Measurements from ENCODE around the gene AARS2.

The AARS2 gene

DNA sequence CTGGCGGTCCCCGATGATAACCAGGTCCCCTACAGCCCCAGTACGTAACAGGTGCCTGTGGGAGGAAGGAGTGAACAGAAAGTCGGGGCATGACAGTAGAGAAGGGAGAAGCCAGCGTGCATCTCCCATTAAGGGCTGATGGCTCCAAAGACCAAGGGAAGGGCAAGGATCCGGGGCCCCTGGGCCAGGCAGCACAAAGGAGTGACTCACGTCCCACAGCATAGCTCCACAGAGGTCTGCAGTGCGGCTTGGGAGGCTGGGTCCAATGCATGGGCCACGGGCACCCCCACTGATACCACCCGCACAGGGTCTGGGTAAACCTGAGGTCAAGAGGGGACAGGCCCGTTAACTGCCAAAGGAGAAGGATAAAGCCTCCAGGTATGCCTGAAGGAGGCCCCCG is 10.3 kb downstream of the AARS2 start:
- H3K36me3 ChIP-seq (ENCODE audit: insufficient read depth, low read length) = peaks cover 71% of the 10 kb centered on the region
- no peaks in the 10 kb centered on the region for H3K9me2 ChIP-seq (ENCODE audit: low read depth, low read length)
- TF ChIP-seq EZH2 (IDR thresholded peaks at IDR 0.05; ENCODE audit: borderline replicate concordance, low read length) = no peak
- TF ChIP-seq, protein P1, sequence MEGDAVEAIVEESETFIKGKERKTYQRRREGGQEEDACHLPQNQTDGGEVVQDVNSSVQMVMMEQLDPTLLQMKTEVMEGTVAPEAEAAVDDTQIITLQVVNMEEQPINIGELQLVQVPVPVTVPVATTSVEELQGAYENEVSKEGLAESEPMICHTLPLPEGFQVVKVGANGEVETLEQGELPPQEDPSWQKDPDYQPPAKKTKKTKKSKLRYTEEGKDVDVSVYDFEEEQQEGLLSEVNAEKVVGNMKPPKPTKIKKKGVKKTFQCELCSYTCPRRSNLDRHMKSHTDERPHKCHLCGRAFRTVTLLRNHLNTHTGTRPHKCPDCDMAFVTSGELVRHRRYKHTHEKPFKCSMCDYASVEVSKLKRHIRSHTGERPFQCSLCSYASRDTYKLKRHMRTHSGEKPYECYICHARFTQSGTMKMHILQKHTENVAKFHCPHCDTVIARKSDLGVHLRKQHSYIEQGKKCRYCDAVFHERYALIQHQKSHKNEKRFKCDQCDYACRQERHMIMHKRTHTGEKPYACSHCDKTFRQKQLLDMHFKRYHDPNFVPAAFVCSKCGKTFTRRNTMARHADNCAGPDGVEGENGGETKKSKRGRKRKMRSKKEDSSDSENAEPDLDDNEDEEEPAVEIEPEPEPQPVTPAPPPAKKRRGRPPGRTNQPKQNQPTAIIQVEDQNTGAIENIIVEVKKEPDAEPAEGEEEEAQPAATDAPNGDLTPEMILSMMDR (IDR thresholded peaks at IDR 0.05; ENCODE audit: low read length) = no peak
- H3K9me3 ChIP-seq (ENCODE audit: low read length) = no peaks in the 10 kb centered on the region
- no peak overlapping the region for H2AFZ ChIP-seq (ENCODE audit: low read length)
- H3K4me1 ChIP-seq (ENCODE audit: insufficient read depth, low read length, severe bottlenecking) = no peaks in the 10 kb centered on the region
- no peaks in the 10 kb centered on the region for H3K79me2 ChIP-seq (ENCODE audit: insufficient read depth, low read length)
- no peaks in the 10 kb centered on the region for H4K20me1 ChIP-seq (ENCODE audit: insufficient read depth, low read length)
- H3K4me3 ChIP-seq (ENCODE audit: low read depth, low read length, poor library complexity, severe bottlenecking) = no peak overlapping the region
- no peak overlapping the region for H3K9ac ChIP-seq (ENCODE audit: low read length)
- no peak overlapping the region for H3K4me2 ChIP-seq (ENCODE audit: low read length)
- H3F3A ChIP-seq (ENCODE audit: insufficient read depth, low read length) = no peaks in the 10 kb centered on the region
- no peaks in the 10 kb centered on the region for H3K27me3 ChIP-seq (ENCODE audit: insufficient read depth, low read length)
- no peak overlapping the region for H3K27ac ChIP-seq (ENCODE audit: low read depth, low read length, poor library complexity, severe bottlenecking)

DNA sequence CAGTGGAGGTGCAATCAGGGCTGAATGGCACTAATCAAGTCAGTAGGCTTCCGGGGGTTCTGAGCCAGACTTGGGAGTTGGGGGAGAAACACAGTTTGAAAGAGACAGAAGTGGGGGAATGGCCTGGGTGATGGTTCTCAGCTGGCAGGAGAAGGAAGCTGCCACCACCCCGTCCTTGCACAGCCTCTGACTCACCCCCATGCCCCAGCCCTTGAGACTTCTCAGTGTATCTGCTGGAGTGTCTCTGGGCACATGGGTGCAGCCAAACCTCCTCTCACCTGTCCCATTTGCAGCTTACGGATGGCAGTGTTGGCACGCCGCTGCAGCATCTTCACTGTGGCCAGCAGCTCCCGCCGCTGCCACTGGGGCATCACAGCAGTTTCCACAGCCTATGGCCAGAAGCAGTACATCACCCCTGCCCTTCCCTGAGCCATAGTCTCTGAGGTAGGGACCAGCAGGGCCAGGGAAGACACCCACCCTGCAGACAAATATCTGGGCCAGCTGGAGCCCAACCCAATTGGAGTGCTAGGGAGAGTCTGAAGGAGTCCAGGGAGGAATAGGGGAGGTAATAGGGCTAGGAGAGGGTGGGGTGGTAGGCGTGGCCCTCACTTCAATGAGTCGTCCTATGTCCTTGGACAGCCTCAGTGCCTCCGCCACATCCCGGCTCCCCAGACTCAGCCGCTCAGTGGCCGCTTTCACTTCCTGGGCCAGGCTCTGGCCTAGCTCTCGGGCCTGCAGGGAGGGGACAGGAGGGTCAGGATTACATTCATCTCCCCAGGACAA is 11.2 kb downstream of the AARS2 start:
- no peak overlapping the region for H3K4me3 ChIP-seq (ENCODE audit: low read depth, low read length, poor library complexity, severe bottlenecking)
- no peak for TF ChIP-seq EZH2 (IDR thresholded peaks at IDR 0.05; ENCODE audit: borderline replicate concordance, low read length)
- TF ChIP-seq, protein P1 (IDR thresholded peaks at IDR 0.05; ENCODE audit: low read length) = no peak
- H3K9me2 ChIP-seq (ENCODE audit: low read depth, low read length) = no peaks in the 10 kb centered on the region
- no peaks in the 10 kb centered on the region for H3K79me2 ChIP-seq (ENCODE audit: insufficient read depth, low read length)
- H2AFZ ChIP-seq (ENCODE audit: low read length) = no peak overlapping the region
- H3K27me3 ChIP-seq (ENCODE audit: insufficient read depth, low read length) = no peaks in the 10 kb centered on the region
- no peak overlapping the region for H3K4me2 ChIP-seq (ENCODE audit: low read length)
- peaks cover 64% of the 10 kb centered on the region for H3K36me3 ChIP-seq (ENCODE audit: insufficient read depth, low read length)
- H4K20me1 ChIP-seq (ENCODE audit: insufficient read depth, low read length) = no peaks in the 10 kb centered on the region
- no peak overlapping the region for H3K27ac ChIP-seq (ENCODE audit: low read depth, low read length, poor library complexity, severe bottlenecking)
- no peaks in the 10 kb centered on the region for H3K4me1 ChIP-seq (ENCODE audit: insufficient read depth, low read length, severe bottlenecking)
- H3F3A ChIP-seq (ENCODE audit: insufficient read depth, low read length) = no peaks in the 10 kb centered on the region
- no peak overlapping the region for H3K9ac ChIP-seq (ENCODE audit: low read length)
- H3K9me3 ChIP-seq (ENCODE audit: low read length) = no peaks in the 10 kb centered on the region

DNA sequence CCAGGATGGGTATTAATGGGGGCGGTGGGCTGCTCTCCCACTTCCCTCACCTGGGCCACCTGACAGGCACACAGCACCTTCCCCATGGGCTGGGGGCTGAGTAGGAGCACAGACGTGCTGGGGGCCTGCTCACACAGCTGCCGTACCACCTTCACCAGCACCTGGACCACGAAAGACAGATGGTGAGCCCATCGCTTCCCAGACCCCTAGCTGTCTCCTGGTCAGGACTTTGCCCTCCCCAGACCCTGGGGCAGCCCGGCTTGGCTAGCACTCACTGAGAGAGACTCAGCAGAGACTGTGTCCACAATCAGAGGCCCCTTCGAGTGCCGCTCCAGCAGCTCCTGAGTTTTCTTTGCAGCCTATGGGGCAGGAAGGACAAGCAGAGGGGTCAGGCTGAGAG is 12.0 kb downstream of the AARS2 start:
- TF ChIP-seq, protein P1 (IDR thresholded peaks at IDR 0.05; ENCODE audit: low read length) = no peak
- TF ChIP-seq EZH2 (IDR thresholded peaks at IDR 0.05; ENCODE audit: borderline replicate concordance, low read length) = no peak
- Histone ChIP-seq H3K36me3 (ENCODE audit: insufficient read depth, low read length) (peaks cover 56% of the 10 kb centered on the region), H3K4me1 (ENCODE audit: insufficient read depth, low read length, severe bottlenecking) (no peaks in the 10 kb centered on the region), H3K9me3 (ENCODE audit: low read length) (no peaks in the 10 kb centered on the region), H3F3A (ENCODE audit: insufficient read depth, low read length) (no peaks in the 10 kb centered on the region), H3K9ac (ENCODE audit: low read length) (no peak overlapping the region), H4K20me1 (ENCODE audit: insufficient read depth, low read length) (no peaks in the 10 kb centered on the region), H3K4me3 (ENCODE audit: low read depth, low read length, poor library complexity, severe bottlenecking) (no peak overlapping the region), H3K27ac (ENCODE audit: low read depth, low read length, poor library complexity, severe bottlenecking) (no peak overlapping the region), H3K27me3 (ENCODE audit: insufficient read depth, low read length) (no peaks in the 10 kb centered on the region), H3K4me2 (ENCODE audit: low read length) (no peak overlapping the region), H3K79me2 (ENCODE audit: insufficient read depth, low read length) (no peaks in the 10 kb centered on the region), H2AFZ (ENCODE audit: low read length) (no peak overlapping the region), H3K9me2 (ENCODE audit: low read depth, low read length) (no peaks in the 10 kb centered on the region)

All from OCI-LY1 (cell line).